H1 (cell line): ENCODE data around the gene TNFRSF13B. TPM values are rescaled to one million over a fixed set of nuclear protein-coding genes. Genes with fewer than 3 reads are reported as not detected.

Source experiments
- CREB1 ChIP-seq: IDR thresholded peaks from 2 replicates; pipeline ENCODE4 v1.6.1; 2012; ENCODE audit warnings: inconsistent platforms
- EZH2 ChIP-seq: fragments of 200-600 bp; sonication (generic); IDR thresholded peaks from 2 replicates; pipeline ENCODE4 v1.7.1; 2012; ENCODE audit warnings: low read depth, mild to moderate bottlenecking, moderate library complexity, low read length, inconsistent platforms; ENCODE audit not compliant: severe bottlenecking
- NANOG ChIP-seq: IDR thresholded peaks from 2 replicates; pipeline ENCODE4 v1.6.1; 2011; ENCODE audit warnings: low read length, low read depth, mild to moderate bottlenecking, inconsistent platforms; ENCODE audit not compliant: insufficient read depth, poor library complexity, severe bottlenecking
- RAD21 ChIP-seq, 2 experiments: IDR thresholded peaks in 1 of 2; conservative IDR thresholded peaks in 1 of 2; 2 replicates each; pipeline ENCODE4 v1.6.1; 2011; ENCODE audit warnings: low read depth in 2 of 2, low read length in 2 of 2, improper control_type of control experiment in 1 of 2, inconsistent platforms in 1 of 2, mild to moderate bottlenecking in 1 of 2, moderate library complexity in 1 of 2
- SP4 ChIP-seq: IDR thresholded peaks from 2 replicates; pipeline ENCODE4 v1.6.1; 2012; ENCODE audit warnings: low read length, inconsistent platforms
- polyA plus RNA-seq, 7 experiments: library from polyadenylated mRNA; depleted of rRNA in 3 of 7; stranded (reverse) in 5 of 7; unstranded in 2 of 7; fragments of >200 nt in 5 of 7; fragments of 200-250 nt in 2 of 7; gene quantifications; 1 replicate in 5 of 7; 2 replicates in 1 of 7; 4 replicates in 1 of 7; pipeline versions ENCODE4 v1.2.1 to v1.2.3, GENCODE V29; 2011 to 2013; ENCODE audit warnings: missing spikeins in 2 of 7, mixed read lengths in 2 of 7
- total RNA-seq: library from RNA; stranded (reverse); fragmentation: NEBNext Ultra II Directional; extraction: Animal tissue kit (Norgen Biotek cat#: 25700); gene quantifications from 2 replicates; pipeline ENCODE4 v1.2.1, GENCODE V29; 2021
- TF ChIP-seq, protein P1 (sequence below): fragments of 300-600 bp; sonication (generic); IDR thresholded peaks from 2 replicates; pipeline ENCODE4 v1.7.1; 2012; ENCODE audit warnings: low read length, moderate library complexity, mild to moderate bottlenecking, inconsistent platforms; ENCODE audit not compliant: insufficient replicate concordance

The TNFRSF13B gene
- total and polyA plus RNA-seq, 2 of the 8 experiments (the other 6 are each of a cell fraction or from before 2014, with no cell fraction given), result not detected

DNA sequence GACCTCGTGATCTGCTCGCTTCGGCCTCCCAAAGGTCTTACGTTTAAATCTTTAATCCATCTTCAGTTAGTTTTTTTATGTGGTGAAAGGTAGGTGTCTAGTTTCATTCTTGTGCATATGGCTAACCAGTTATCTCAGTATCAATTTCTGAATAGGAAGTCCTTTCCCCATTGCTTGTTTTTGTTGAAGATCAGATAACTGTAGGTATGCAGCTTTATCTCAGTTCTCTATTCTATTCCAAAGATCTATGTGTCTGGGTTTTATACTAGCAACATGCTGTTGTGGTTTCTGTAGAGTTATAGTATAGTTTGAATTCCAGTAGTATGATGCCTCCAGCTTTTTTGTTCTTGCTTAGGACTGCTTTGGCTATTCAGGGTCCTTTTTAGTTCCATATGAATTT, 65.2 kb downstream of the TNFRSF13B start (continued):
- TF ChIP-seq, protein P1, sequence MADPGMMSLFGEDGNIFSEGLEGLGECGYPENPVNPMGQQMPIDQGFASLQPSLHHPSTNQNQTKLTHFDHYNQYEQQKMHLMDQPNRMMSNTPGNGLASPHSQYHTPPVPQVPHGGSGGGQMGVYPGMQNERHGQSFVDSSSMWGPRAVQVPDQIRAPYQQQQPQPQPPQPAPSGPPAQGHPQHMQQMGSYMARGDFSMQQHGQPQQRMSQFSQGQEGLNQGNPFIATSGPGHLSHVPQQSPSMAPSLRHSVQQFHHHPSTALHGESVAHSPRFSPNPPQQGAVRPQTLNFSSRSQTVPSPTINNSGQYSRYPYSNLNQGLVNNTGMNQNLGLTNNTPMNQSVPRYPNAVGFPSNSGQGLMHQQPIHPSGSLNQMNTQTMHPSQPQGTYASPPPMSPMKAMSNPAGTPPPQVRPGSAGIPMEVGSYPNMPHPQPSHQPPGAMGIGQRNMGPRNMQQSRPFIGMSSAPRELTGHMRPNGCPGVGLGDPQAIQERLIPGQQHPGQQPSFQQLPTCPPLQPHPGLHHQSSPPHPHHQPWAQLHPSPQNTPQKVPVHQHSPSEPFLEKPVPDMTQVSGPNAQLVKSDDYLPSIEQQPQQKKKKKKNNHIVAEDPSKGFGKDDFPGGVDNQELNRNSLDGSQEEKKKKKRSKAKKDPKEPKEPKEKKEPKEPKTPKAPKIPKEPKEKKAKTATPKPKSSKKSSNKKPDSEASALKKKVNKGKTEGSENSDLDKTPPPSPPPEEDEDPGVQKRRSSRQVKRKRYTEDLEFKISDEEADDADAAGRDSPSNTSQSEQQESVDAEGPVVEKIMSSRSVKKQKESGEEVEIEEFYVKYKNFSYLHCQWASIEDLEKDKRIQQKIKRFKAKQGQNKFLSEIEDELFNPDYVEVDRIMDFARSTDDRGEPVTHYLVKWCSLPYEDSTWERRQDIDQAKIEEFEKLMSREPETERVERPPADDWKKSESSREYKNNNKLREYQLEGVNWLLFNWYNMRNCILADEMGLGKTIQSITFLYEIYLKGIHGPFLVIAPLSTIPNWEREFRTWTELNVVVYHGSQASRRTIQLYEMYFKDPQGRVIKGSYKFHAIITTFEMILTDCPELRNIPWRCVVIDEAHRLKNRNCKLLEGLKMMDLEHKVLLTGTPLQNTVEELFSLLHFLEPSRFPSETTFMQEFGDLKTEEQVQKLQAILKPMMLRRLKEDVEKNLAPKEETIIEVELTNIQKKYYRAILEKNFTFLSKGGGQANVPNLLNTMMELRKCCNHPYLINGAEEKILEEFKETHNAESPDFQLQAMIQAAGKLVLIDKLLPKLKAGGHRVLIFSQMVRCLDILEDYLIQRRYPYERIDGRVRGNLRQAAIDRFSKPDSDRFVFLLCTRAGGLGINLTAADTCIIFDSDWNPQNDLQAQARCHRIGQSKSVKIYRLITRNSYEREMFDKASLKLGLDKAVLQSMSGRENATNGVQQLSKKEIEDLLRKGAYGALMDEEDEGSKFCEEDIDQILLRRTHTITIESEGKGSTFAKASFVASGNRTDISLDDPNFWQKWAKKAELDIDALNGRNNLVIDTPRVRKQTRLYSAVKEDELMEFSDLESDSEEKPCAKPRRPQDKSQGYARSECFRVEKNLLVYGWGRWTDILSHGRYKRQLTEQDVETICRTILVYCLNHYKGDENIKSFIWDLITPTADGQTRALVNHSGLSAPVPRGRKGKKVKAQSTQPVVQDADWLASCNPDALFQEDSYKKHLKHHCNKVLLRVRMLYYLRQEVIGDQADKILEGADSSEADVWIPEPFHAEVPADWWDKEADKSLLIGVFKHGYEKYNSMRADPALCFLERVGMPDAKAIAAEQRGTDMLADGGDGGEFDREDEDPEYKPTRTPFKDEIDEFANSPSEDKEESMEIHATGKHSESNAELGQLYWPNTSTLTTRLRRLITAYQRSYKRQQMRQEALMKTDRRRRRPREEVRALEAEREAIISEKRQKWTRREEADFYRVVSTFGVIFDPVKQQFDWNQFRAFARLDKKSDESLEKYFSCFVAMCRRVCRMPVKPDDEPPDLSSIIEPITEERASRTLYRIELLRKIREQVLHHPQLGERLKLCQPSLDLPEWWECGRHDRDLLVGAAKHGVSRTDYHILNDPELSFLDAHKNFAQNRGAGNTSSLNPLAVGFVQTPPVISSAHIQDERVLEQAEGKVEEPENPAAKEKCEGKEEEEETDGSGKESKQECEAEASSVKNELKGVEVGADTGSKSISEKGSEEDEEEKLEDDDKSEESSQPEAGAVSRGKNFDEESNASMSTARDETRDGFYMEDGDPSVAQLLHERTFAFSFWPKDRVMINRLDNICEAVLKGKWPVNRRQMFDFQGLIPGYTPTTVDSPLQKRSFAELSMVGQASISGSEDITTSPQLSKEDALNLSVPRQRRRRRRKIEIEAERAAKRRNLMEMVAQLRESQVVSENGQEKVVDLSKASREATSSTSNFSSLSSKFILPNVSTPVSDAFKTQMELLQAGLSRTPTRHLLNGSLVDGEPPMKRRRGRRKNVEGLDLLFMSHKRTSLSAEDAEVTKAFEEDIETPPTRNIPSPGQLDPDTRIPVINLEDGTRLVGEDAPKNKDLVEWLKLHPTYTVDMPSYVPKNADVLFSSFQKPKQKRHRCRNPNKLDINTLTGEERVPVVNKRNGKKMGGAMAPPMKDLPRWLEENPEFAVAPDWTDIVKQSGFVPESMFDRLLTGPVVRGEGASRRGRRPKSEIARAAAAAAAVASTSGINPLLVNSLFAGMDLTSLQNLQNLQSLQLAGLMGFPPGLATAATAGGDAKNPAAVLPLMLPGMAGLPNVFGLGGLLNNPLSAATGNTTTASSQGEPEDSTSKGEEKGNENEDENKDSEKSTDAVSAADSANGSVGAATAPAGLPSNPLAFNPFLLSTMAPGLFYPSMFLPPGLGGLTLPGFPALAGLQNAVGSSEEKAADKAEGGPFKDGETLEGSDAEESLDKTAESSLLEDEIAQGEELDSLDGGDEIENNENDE, result no peak
- TF ChIP-seq NANOG, result no peak
- TF ChIP-seq EZH2, result no peak
- TF ChIP-seq CREB1, result no peak
- no peak for TF ChIP-seq RAD21 (IDR thresholded peaks at IDR 0.05 in 1 of 2, conservative IDR thresholded peaks at IDR 0.05 in 1 of 2; ENCODE audit: low read depth in 2 of 2, low read length in 2 of 2)
- no peak for TF ChIP-seq SP4
